Vagina (tissue), 2 donors: Measurements from ENCODE around the gene ADO.

Source experiments
- POLR2A ChIP-seq, 2 donors: fragments of 450-650 bp; IDR thresholded peaks; one replicate each; pipeline ENCODE4 v1.6.1; 2017; ENCODE audit warnings: antibody characterized with exemption in 2 of 2, mild to moderate bottlenecking in 2 of 2, moderate library complexity in 2 of 2
- TF ChIP-seq, protein P1 (sequence below), 3 experiments: fragments of 450-650 bp in 2 of 3; fragments of 200-600 bp in 1 of 3; sonication (generic) in 1 of 3; IDR thresholded peaks; one replicate each; pipeline ENCODE4 v1.5.1; 2017 to 2019; ENCODE audit warnings: antibody characterized with exemption in 3 of 3, mild to moderate bottlenecking in 2 of 3, moderate library complexity in 2 of 3

- TF ChIP-seq, protein P1, sequence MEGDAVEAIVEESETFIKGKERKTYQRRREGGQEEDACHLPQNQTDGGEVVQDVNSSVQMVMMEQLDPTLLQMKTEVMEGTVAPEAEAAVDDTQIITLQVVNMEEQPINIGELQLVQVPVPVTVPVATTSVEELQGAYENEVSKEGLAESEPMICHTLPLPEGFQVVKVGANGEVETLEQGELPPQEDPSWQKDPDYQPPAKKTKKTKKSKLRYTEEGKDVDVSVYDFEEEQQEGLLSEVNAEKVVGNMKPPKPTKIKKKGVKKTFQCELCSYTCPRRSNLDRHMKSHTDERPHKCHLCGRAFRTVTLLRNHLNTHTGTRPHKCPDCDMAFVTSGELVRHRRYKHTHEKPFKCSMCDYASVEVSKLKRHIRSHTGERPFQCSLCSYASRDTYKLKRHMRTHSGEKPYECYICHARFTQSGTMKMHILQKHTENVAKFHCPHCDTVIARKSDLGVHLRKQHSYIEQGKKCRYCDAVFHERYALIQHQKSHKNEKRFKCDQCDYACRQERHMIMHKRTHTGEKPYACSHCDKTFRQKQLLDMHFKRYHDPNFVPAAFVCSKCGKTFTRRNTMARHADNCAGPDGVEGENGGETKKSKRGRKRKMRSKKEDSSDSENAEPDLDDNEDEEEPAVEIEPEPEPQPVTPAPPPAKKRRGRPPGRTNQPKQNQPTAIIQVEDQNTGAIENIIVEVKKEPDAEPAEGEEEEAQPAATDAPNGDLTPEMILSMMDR (IDR thresholded peaks at IDR 0.05) = no peak
- no peak for TF ChIP-seq POLR2A (IDR thresholded peaks at IDR 0.05)
These were observed 44.8 kb upstream of the ADO start for GRCh38 chr10:62759599-62760175.
